H9 (cell line): ENCODE measurements around the gene MPL. TPM values are rescaled to one million over a fixed set of nuclear protein-coding genes. Genes with fewer than 3 reads are reported as not detected.
A peak's percentile ranks its signal among the peaks of the same experiment; 100 is the strongest.

Experiments used
- DNase-seq: peaks from one replicate; pipeline ENCODE4 v3.0.0-alpha.2; 2017
- H2AFZ ChIP-seq: one replicate; pipeline ENCODE4 v1.6.1; 2013; ENCODE audit warnings: mild to moderate bottlenecking, low read length, control low read depth, moderate library complexity
- H2AK5ac ChIP-seq: 2 replicates; pipeline ENCODE4 v1.6.1; 2013; ENCODE audit warnings: low read length, control low read depth, mixed read lengths; ENCODE audit not compliant: insufficient read length
- H2BK120ac ChIP-seq: one replicate; pipeline ENCODE4 v1.6.1; 2013; ENCODE audit warnings: low read depth, mild to moderate bottlenecking, low read length, control low read depth, inconsistent platforms; ENCODE audit not compliant: poor library complexity, severe bottlenecking
- H2BK12ac ChIP-seq: 2 replicates; pipeline ENCODE4 v1.6.1; 2013; ENCODE audit warnings: low read length, control low read depth, mixed read lengths, low read depth; ENCODE audit not compliant: insufficient read length
- H2BK15ac ChIP-seq: 2 replicates; pipeline ENCODE4 v1.6.1; 2013; ENCODE audit warnings: low read depth, low read length, control low read depth
- H2BK20ac ChIP-seq: one replicate; pipeline ENCODE4 v1.6.1; 2013; ENCODE audit warnings: low read depth, mild to moderate bottlenecking, low read length, control low read depth, inconsistent platforms; ENCODE audit not compliant: poor library complexity, severe bottlenecking
- H2BK5ac ChIP-seq: 2 replicates; pipeline ENCODE4 v1.6.1; 2013; ENCODE audit warnings: low read length, control low read depth, mixed read lengths; ENCODE audit not compliant: insufficient read length
- H3K14ac ChIP-seq: 2 replicates; pipeline ENCODE4 v1.6.1; 2013; ENCODE audit warnings: low read length, control low read depth; ENCODE audit not compliant: insufficient read depth
- H3K18ac ChIP-seq: 2 replicates; pipeline ENCODE4 v1.6.1; 2013; ENCODE audit warnings: low read depth, mild to moderate bottlenecking, mixed read lengths, low read length, control low read depth; ENCODE audit not compliant: insufficient read length
- H3K23ac ChIP-seq: 2 replicates; pipeline ENCODE4 v1.6.1; 2013; ENCODE audit warnings: low read length, control low read depth, mixed read lengths, low read depth; ENCODE audit not compliant: insufficient read length
- H3K23me2 ChIP-seq: 2 replicates; pipeline ENCODE4 v1.6.1; 2013; ENCODE audit warnings: low read depth, mild to moderate bottlenecking, mixed read lengths, low read length, control low read depth; ENCODE audit not compliant: insufficient read length, poor library complexity, severe bottlenecking
- H3K27ac ChIP-seq: 2 replicates; pipeline ENCODE4 v1.5.1; 2013; ENCODE audit warnings: low read length, control low read depth, mixed read lengths, low read depth; ENCODE audit not compliant: insufficient read length
- H3K27me3 ChIP-seq: 2 replicates; pipeline ENCODE4 v1.6.1; 2013; ENCODE audit warnings: low read length, control low read depth, inconsistent platforms; ENCODE audit not compliant: insufficient read depth
- H3K4ac ChIP-seq: 2 replicates; pipeline ENCODE4 v1.6.1; 2013; ENCODE audit warnings: low read depth, mild to moderate bottlenecking, control low read depth, inconsistent platforms, low read length, moderate library complexity
- H3K4me1 ChIP-seq: 2 replicates; pipeline ENCODE4 v1.6.1; 2013; ENCODE audit warnings: low read length, control low read depth, inconsistent platforms; ENCODE audit not compliant: insufficient read depth
- H3K4me2 ChIP-seq: 2 replicates; pipeline ENCODE4 v1.6.1; 2013; ENCODE audit warnings: low read length, control low read depth, mixed read lengths; ENCODE audit not compliant: insufficient read length, insufficient read depth
- H3K56ac ChIP-seq: 2 replicates; pipeline ENCODE4 v1.6.1; 2013; ENCODE audit warnings: low read depth, mild to moderate bottlenecking, mixed read lengths, low read length, control low read depth; ENCODE audit not compliant: insufficient read length
- H3K79me1 ChIP-seq: 2 replicates; pipeline ENCODE4 v1.6.1; 2013; ENCODE audit warnings: low read depth, mild to moderate bottlenecking, moderate library complexity, low read length, control low read depth, inconsistent platforms; ENCODE audit not compliant: insufficient read depth, poor library complexity, severe bottlenecking
- H3K79me2 ChIP-seq: 2 replicates; pipeline ENCODE4 v1.6.1; 2013; ENCODE audit warnings: low read length, control low read depth, inconsistent platforms; ENCODE audit not compliant: insufficient read depth
- H3K9ac ChIP-seq: 2 replicates; pipeline ENCODE4 v1.6.1; 2013; ENCODE audit warnings: low read length, control low read depth, mixed read lengths; ENCODE audit not compliant: insufficient read length; ENCODE audit errors: extremely low read depth
- H3K9me3 ChIP-seq: one replicate; pipeline ENCODE4 v1.6.1; 2013; ENCODE audit warnings: low read depth, low read length, inconsistent platforms; ENCODE audit not compliant: control insufficient read depth
- H3T11ph ChIP-seq: one replicate; pipeline ENCODE4 v1.6.1; 2013; ENCODE audit warnings: mild to moderate bottlenecking, low read length, control low read depth, inconsistent platforms
- H4K20me1 ChIP-seq: one replicate; pipeline ENCODE4 v1.6.1; 2013; ENCODE audit not compliant: control insufficient read depth, insufficient read length, insufficient read depth
- H4K5ac ChIP-seq: 2 replicates; pipeline ENCODE4 v1.6.1; 2013; ENCODE audit warnings: low read depth, mild to moderate bottlenecking, mixed read lengths, low read length, control low read depth; ENCODE audit not compliant: insufficient read length
- H4K8ac ChIP-seq: replicated peaks from 2 replicates; pipeline ENCODE4 v1.6.1; 2013; ENCODE audit warnings: low read length, control low read depth, mixed read lengths, low read depth; ENCODE audit not compliant: insufficient read length
- H4K91ac ChIP-seq: 2 replicates; pipeline ENCODE4 v1.6.1; 2013; ENCODE audit warnings: low read depth, mild to moderate bottlenecking, moderate library complexity, mixed read lengths, low read length, control low read depth; ENCODE audit not compliant: insufficient read length
- H3K27ac Mint-ChIP-seq, 3 experiments: 2 replicates in 2 of 3; 3 replicates in 1 of 3; pipeline ENCODE4 v1.8.0; 2020 to 2021; ENCODE audit warnings: mixed read lengths in 3 of 3, mild to moderate bottlenecking in 1 of 3, moderate library complexity in 1 of 3
- H3K27me3 Mint-ChIP-seq: 2 replicates; pipeline ENCODE4 v1.8.0; 2021; ENCODE audit warnings: low read depth, mild to moderate bottlenecking, moderate library complexity, mixed read lengths
- H3K36me3 Mint-ChIP-seq, 3 experiments: 2 replicates in 2 of 3; 3 replicates in 1 of 3; pipeline ENCODE4 v1.8.0; 2020 to 2021; ENCODE audit warnings: low read depth in 3 of 3, mixed read lengths in 3 of 3; ENCODE audit not compliant: insufficient read depth in 1 of 3
- H3K4me1 Mint-ChIP-seq, 2 experiments: 2 replicates each; pipeline ENCODE4 v1.8.0; 2020; ENCODE audit warnings: mixed read lengths in 2 of 2
- H3K4me3 Mint-ChIP-seq, 2 experiments: 2 replicates in 1 of 2; 3 replicates in 1 of 2; pipeline ENCODE4 v1.8.0; 2020 to 2021; ENCODE audit warnings: mild to moderate bottlenecking in 2 of 2, mixed read lengths in 2 of 2, moderate library complexity in 1 of 2
- H3K9me3 Mint-ChIP-seq, 2 experiments: 2 replicates in 1 of 2; 3 replicates in 1 of 2; pipeline ENCODE4 v1.8.0; 2020; ENCODE audit warnings: mild to moderate bottlenecking in 2 of 2, mixed read lengths in 2 of 2, moderate library complexity in 1 of 2
- CTCF ChIP-seq: fragments of 200-600 bp; sonication (generic); conservative IDR thresholded peaks from 3 replicates; pipeline ENCODE4 v1.8.0; 2021; ENCODE audit warnings: antibody characterized with exemption, mild to moderate bottlenecking
- WGBS: extraction: QIAGEN DNeasy Blood & Tissue Kit; methylation state at CpG from one replicate; pipeline ENCODE4 v1.1.7; 2013; ENCODE audit warnings: missing lambda C conversion rate, low lambda C conversion rate, mixed read lengths; ENCODE audit not compliant: insufficient read length; ENCODE audit errors: extremely low coverage; 5-methylcytosine and 5-hydroxymethylcytosine counted together
- total RNA-seq: library from RNA; stranded (reverse); gene quantifications from 2 replicates; pipeline ENCODE4 v1.2.1, GENCODE V29; 2021

MPL gene
- total RNA-seq, 1 experiment from 2014 or later: not detected

GRCh38 chr1:43388613-43389012, 51.0 kb downstream of the MPL start:
- H3K18ac ChIP-seq: no peak overlapping the region
- H3K9ac ChIP-seq: no peak overlapping the region
- H3K56ac ChIP-seq: no peak overlapping the region
- no peak overlapping the region for H3T11ph ChIP-seq
- H3K23me2 ChIP-seq: peaks cover 7% of the 10 kb centered on the region
- peak overlapping the region; percentile 73 for H3K4me2 ChIP-seq
- H2BK120ac ChIP-seq: no peak overlapping the region
- H4K91ac ChIP-seq: no peak overlapping the region
- H2AFZ ChIP-seq: no peak overlapping the region
- no peak overlapping the region for H3K14ac ChIP-seq
- H3K4me3 Mint-ChIP-seq: peak overlapping the region; percentile 100
- H3K4me1 ChIP-seq: no peaks in the 10 kb centered on the region
- H2BK5ac ChIP-seq: no peak overlapping the region
- DNase-seq: no peak
- peaks cover 5 to 45% (median 30%) of the 10 kb centered on the region in 3 experiments; a peak in 6 of 7 replicates for H3K36me3 Mint-ChIP-seq
- H2BK12ac ChIP-seq: no peak overlapping the region
- H4K5ac ChIP-seq: no peak overlapping the region
- peaks cover 14 to 16% of the 10 kb centered on the region in 2 experiments for H3K4me1 Mint-ChIP-seq
- no peaks in the 10 kb centered on the region for H3K27me3 ChIP-seq
- no peak overlapping the region for H2BK20ac ChIP-seq
- no peak for TF ChIP-seq CTCF
- no peaks in the 10 kb centered on the region for H4K20me1 ChIP-seq
- peaks cover 1% of the 10 kb centered on the region; the same call in 1 of the 2 replicates for H3K79me2 ChIP-seq
- no peak overlapping the region for H2AK5ac ChIP-seq
- no peak overlapping the region for H3K23ac ChIP-seq
- H3K9me3 Mint-ChIP-seq: no peaks in the 10 kb centered on the region; a peak in 1 of 5 replicates
- H3K4ac ChIP-seq: no peak overlapping the region
- H4K8ac ChIP-seq: no peak overlapping the region
- H3K27ac ChIP-seq: no peak overlapping the region
- H3K27ac Mint-ChIP-seq: peak overlapping the region in 1 of 3 experiments; percentile 24; a peak in 2 of 7 replicates
- H3K79me1 ChIP-seq: peaks cover 2% of the 10 kb centered on the region
- WGBS: no CpG with 5 or more reads among the region's 3 CpGs
- H2BK15ac ChIP-seq: no peak overlapping the region
- H3K27me3 Mint-ChIP-seq: no peaks in the 10 kb centered on the region
- H3K9me3 ChIP-seq: no peaks in the 10 kb centered on the region
